CD4-positive, alpha-beta memory T cell (primary cell): ENCODE results near the gene CDC37L1. TPM values are rescaled to one million over a fixed set of nuclear protein-coding genes. Genes with fewer than 3 reads are reported as not detected.

Source experiments
- CTCF ChIA-PET: fragments of 350-600 bp; sonication (Branson Sonifier 250); formaldehyde crosslinking; loops from one replicate; lab custom pipeline; 2021; ENCODE audit warnings: inconsistent platforms; ENCODE audit not compliant: partially characterized antibody; lab: Charles Lee
- POLR2A ChIA-PET: fragments of 350-600 bp; sonication (Branson Sonifier 250); formaldehyde crosslinking; loops from one replicate; lab custom pipeline; 2021; ENCODE audit not compliant: partially characterized antibody; lab: Charles Lee
- DNase-seq, 5 donors: peaks; one replicate each; pipeline versions ENCODE4 v3.0.0 to v3.0.0-alpha.2; 2020 to 2022; ENCODE audit warnings: mixed read lengths in 1 of 5
- H3K27ac ChIP-seq: one replicate; pipeline ENCODE4 v1.7.0; 2013; ENCODE audit warnings: low read depth, low read length
- H3K27me3 ChIP-seq: 2 replicates; pipeline ENCODE4 v1.7.0; 2013; ENCODE audit warnings: mild to moderate bottlenecking, low read length, moderate library complexity; ENCODE audit not compliant: insufficient read depth
- H3K36me3 ChIP-seq: 2 replicates; pipeline ENCODE4 v1.7.0; 2013; ENCODE audit warnings: mild to moderate bottlenecking, low read length, moderate library complexity; ENCODE audit not compliant: insufficient read depth
- H3K4me1 ChIP-seq: 2 replicates; pipeline ENCODE4 v1.7.0; 2013; ENCODE audit warnings: mild to moderate bottlenecking, low read length, moderate library complexity; ENCODE audit not compliant: insufficient read depth
- H3K4me3 ChIP-seq, 2 donors: one replicate each; pipeline ENCODE4 v1.7.0; 2013; ENCODE audit warnings: low read length in 2 of 2, mild to moderate bottlenecking in 1 of 2
- H3K9me3 ChIP-seq, 2 donors: one replicate each; pipeline ENCODE4 v1.7.0; 2013; ENCODE audit warnings: low read length in 2 of 2, control low read depth in 1 of 2; ENCODE audit not compliant: control insufficient read depth in 1 of 2
- H3K27ac Mint-ChIP-seq, 7 donors: one replicate each; pipeline ENCODE4 v1.8.0; 2020 to 2021; ENCODE audit warnings: mixed read lengths in 7 of 7, mild to moderate bottlenecking in 6 of 7, inconsistent platforms in 3 of 7, moderate library complexity in 3 of 7
- H3K27me3 Mint-ChIP-seq, 2 donors: one replicate each; pipeline ENCODE4 v1.8.0; 2020 to 2021; ENCODE audit warnings: mixed read lengths in 2 of 2
- H3K36me3 Mint-ChIP-seq, 2 donors: one replicate each; pipeline ENCODE4 v1.8.0; 2020 to 2021; ENCODE audit warnings: mixed read lengths in 2 of 2, inconsistent platforms in 1 of 2, mild to moderate bottlenecking in 1 of 2
- H3K4me1 Mint-ChIP-seq, 4 donors: one replicate each; pipeline ENCODE4 v1.8.0; 2020 to 2021; ENCODE audit warnings: mixed read lengths in 4 of 4, mild to moderate bottlenecking in 1 of 4
- H3K4me3 Mint-ChIP-seq, 8 donors: one replicate each; pipeline ENCODE4 v1.8.0; 2020 to 2021; ENCODE audit warnings: mixed read lengths in 8 of 8, mild to moderate bottlenecking in 7 of 8, moderate library complexity in 6 of 8, inconsistent platforms in 3 of 8
- H3K9me3 Mint-ChIP-seq, 8 donors: one replicate each; pipeline ENCODE4 v1.8.0; 2020 to 2021; ENCODE audit warnings: mixed read lengths in 8 of 8, mild to moderate bottlenecking in 5 of 8, inconsistent platforms in 3 of 8, moderate library complexity in 1 of 8
- intact Hi-C: fragments of 100-400 bp; cut with micrococcal nuclease; formaldehyde crosslinking; loops from one replicate; pipeline ENCODE4 v1.15.1; 2023
- polyA plus RNA-seq, 2 donors: library from polyadenylated mRNA; unstranded; fragments of 300-500 nt; fragmentation: Illumina TruSeq; gene quantifications; one replicate each; pipeline ENCODE4 v1.2.3, GENCODE V29; 2021
- total RNA-seq, 2 experiments: library from RNA; stranded (reverse); gene quantifications; one replicate each; pipeline ENCODE4 v1.2.3, GENCODE V29; 2021

The CDC37L1 gene
- total and polyA plus RNA-seq, 4 experiments from 2014 or later = 15.8 to 27.8 (median 22.5) TPM

GRCh38 chr9:4661611-4662010 is 17.8 kb upstream of the CDC37L1 start:
- H3K9me3 ChIP-seq = no peaks in the 10 kb centered on the region
- peaks cover 43 to 73% (median 52%) of the 10 kb centered on the region in 4 donors for H3K4me1 Mint-ChIP-seq
- H3K4me3 ChIP-seq = peak overlapping the region; percentile 42 to 83
- peaks cover 51% of the 10 kb centered on the region for H3K4me1 ChIP-seq
- ChIA-PET POLR2A (interaction anchor here (0.6 to 5.5 kb wide), 8 partner anchors 16 to 761 kb away, joined by 3 to 74 read pairs (median 6); partner anchors contain the start of genes AK3, CDC37L1 and RCL1), CTCF (interaction anchor here (0.9 to 2.6 kb wide), 5 partner anchors 13 to 325 kb away, joined by 3 to 13 read pairs (median 5); partner anchors contain the start of gene AK3)
- H3K27ac ChIP-seq = peak overlapping the region; percentile 67
- peaks cover 0 to 10% of the 10 kb centered on the region in 2 donors for H3K36me3 Mint-ChIP-seq
- intact Hi-C loops = loop anchor here (1.0 to 10.0 kb wide), 7 partner anchors 18 to 1343 kb away; partner anchors contain the start of genes AK3, CDC37L1, PLGRKT and RCL1
- H3K27ac Mint-ChIP-seq = peak overlapping the region; percentile 92 to 99 (median 96)
- H3K27me3 Mint-ChIP-seq = no peaks in the 10 kb centered on the region
- no peaks in the 10 kb centered on the region for H3K36me3 ChIP-seq
- H3K4me3 Mint-ChIP-seq = peak overlapping the region; percentile 91 to 99 (median 96)
- no peaks in the 10 kb centered on the region for H3K27me3 ChIP-seq
- H3K9me3 Mint-ChIP-seq = no peaks in the 10 kb centered on the region
- DNase-seq = peak in 2 of 5 donors; percentile 33 to 53

GRCh38 chr9:4662108-4662988 is 17.0 kb upstream of the CDC37L1 start, which contains the start of gene PLPP6:
Gene PLPP6, plus strand, starts transcription at chr9:4662294. Its CDS starts 82 bp downstream, at chr9:4662376.
- CTCF ChIA-PET = interaction anchor here (0.9 to 2.6 kb wide), 6 partner anchors 13 to 324 kb away, joined by 3 to 13 read pairs (median 6); partner anchors contain the start of gene AK3
- H3K27ac ChIP-seq = peak within 1 kb of the TSS; percentile 67
- Mint-ChIP-seq H3K27me3 (no peaks in the 10 kb centered on the region), H3K27ac (peak within 1 kb of the TSS; percentile 95 to 99 (median 96)), H3K9me3 (no peaks in the 10 kb centered on the region), H3K4me1 (peaks cover 47 to 78% (median 59%) of the 10 kb centered on the region in 4 donors), H3K4me3 (peak within 1 kb of the TSS; percentile 91 to 99 (median 96)), H3K36me3 (peaks cover 0 to 10% of the 10 kb centered on the region in 2 donors)
- peaks cover 58% of the 10 kb centered on the region for H3K4me1 ChIP-seq
- H3K4me3 ChIP-seq = peak within 1 kb of the TSS; percentile 42 to 83
- POLR2A ChIA-PET = interaction anchor here (0.6 to 5.5 kb wide), 9 partner anchors 15 to 760 kb away, joined by 3 to 74 read pairs (median 4); partner anchors contain the start of genes AK3, CDC37L1 and RCL1
- DNase-seq = peak; percentile 70 to 86 (median 76)
- intact Hi-C loops = loop anchor here (1.0 to 10.0 kb wide), 7 partner anchors 17 to 1342 kb away; partner anchors contain the start of genes AK3, CDC37L1, PLGRKT and RCL1
- no peaks in the 10 kb centered on the region for H3K27me3 ChIP-seq
- no peaks in the 10 kb centered on the region for H3K36me3 ChIP-seq
- no peaks in the 10 kb centered on the region for H3K9me3 ChIP-seq

GRCh38 chr9:4662989-4663792 is 16.2 kb upstream of the CDC37L1 start:
- no peaks in the 10 kb centered on the region for H3K9me3 Mint-ChIP-seq
- Histone ChIP-seq H3K36me3 (no peaks in the 10 kb centered on the region), H3K27ac (peak overlapping the region; percentile 67), H3K27me3 (no peaks in the 10 kb centered on the region), H3K4me1 (peaks cover 66% of the 10 kb centered on the region), H3K4me3 (peak overlapping the region; percentile 42 to 83), H3K9me3 (no peaks in the 10 kb centered on the region)
- peaks cover 0 to 10% of the 10 kb centered on the region in 2 donors for H3K36me3 Mint-ChIP-seq
- H3K27ac Mint-ChIP-seq = peak overlapping the region; percentile 94 to 98 (median 95)
- DNase-seq = peak; percentile 43 to 61 (median 53)
- CTCF ChIA-PET = interaction anchor here (1.7 to 2.6 kb wide), 3 partner anchors 19 to 77 kb away, joined by 6 to 13 read pairs (median 8); partner anchors contain the start of gene AK3
- H3K4me1 Mint-ChIP-seq = peaks cover 54 to 85% (median 67%) of the 10 kb centered on the region in 4 donors
- peak overlapping the region; percentile 91 to 99 (median 94) for H3K4me3 Mint-ChIP-seq
- no peaks in the 10 kb centered on the region for H3K27me3 Mint-ChIP-seq
- intact Hi-C loops = loop anchor here (1.0 to 10.0 kb wide), 7 partner anchors 16 to 1342 kb away; partner anchors contain the start of genes AK3, CDC37L1, PLGRKT and RCL1
- POLR2A ChIA-PET = interaction anchor here (1.6 to 5.5 kb wide), 5 partner anchors 15 to 1137 kb away, joined by 7 to 74 read pairs (median 14); partner anchors contain the start of genes AK3, CDC37L1 and RFX3

GRCh38 chr9:4663956-4664355 is 15.4 kb upstream of the CDC37L1 start:
- Histone ChIP-seq H3K36me3 (no peaks in the 10 kb centered on the region), H3K27ac (peak overlapping the region; percentile 19), H3K4me3 (no peak overlapping the region), H3K27me3 (no peaks in the 10 kb centered on the region), H3K4me1 (peaks cover 71% of the 10 kb centered on the region), H3K9me3 (no peaks in the 10 kb centered on the region)
- CTCF ChIA-PET = interaction anchor here (2.0 to 3.4 kb wide), 2 partner anchors 15 to 23 kb away, joined by 6 to 13 read pairs; partner anchors contain the start of gene CDC37L1
- Mint-ChIP-seq H3K27ac (peak overlapping the region; percentile 24 to 98 (median 95)), H3K36me3 (peaks cover 0 to 10% of the 10 kb centered on the region in 2 donors), H3K4me3 (peak overlapping the region; percentile 37 to 99 (median 92)), H3K9me3 (no peaks in the 10 kb centered on the region), H3K27me3 (no peaks in the 10 kb centered on the region), H3K4me1 (peaks cover 59 to 90% (median 73%) of the 10 kb centered on the region in 4 donors)
- intact Hi-C loops = loop anchor here (2.0 to 10.0 kb wide), 5 partner anchors 67 to 1341 kb away; partner anchors contain the start of genes PLGRKT, RCL1 and RFX3
- no peak for DNase-seq
- POLR2A ChIA-PET = interaction anchor here (1.0 to 5.5 kb wide), 4 partner anchors 16 to 1138 kb away, joined by 3 to 74 read pairs (median 10); partner anchors contain the start of genes AK3, CDC37L1, JAK2 and RFX3

GRCh38 chr9:4665357-4665756 is 14.0 kb upstream of the CDC37L1 start:
- H3K4me3 Mint-ChIP-seq = peak overlapping the region; percentile 3 to 99 (median 89)
- peak overlapping the region in 6 of 7 donors; percentile 7 to 96 (median 83) for H3K27ac Mint-ChIP-seq

More at GRCh38 chr9:4665357-4665756, 14.0 kb upstream of the CDC37L1 start:
- DNase-seq = no peak
- POLR2A ChIA-PET = interaction anchor here (0.7 to 5.5 kb wide), 12 partner anchors 9 to 1139 kb away, joined by 3 to 74 read pairs (median 5); partner anchors contain the start of genes AK3, CDC37L1, JAK2 and RCL1
- H3K36me3 Mint-ChIP-seq = peaks cover 0 to 10% of the 10 kb centered on the region in 2 donors
- peaks cover 71% of the 10 kb centered on the region for H3K4me1 ChIP-seq
- H3K9me3 ChIP-seq = no peaks in the 10 kb centered on the region
- no peaks in the 10 kb centered on the region for H3K9me3 Mint-ChIP-seq
- intact Hi-C loops = loop anchor here (10.0 kb wide), 1 partner anchor 1339 kb away; a partner anchor contains a TSS
- no peaks in the 10 kb centered on the region for H3K36me3 ChIP-seq
- H3K4me1 Mint-ChIP-seq = peaks cover 59 to 80% (median 72%) of the 10 kb centered on the region in 4 donors
- CTCF ChIA-PET = interaction anchor here (0.8 to 3.4 kb wide), 11 partner anchors 9 to 323 kb away, joined by 3 to 16 read pairs (median 4); partner anchors contain the start of gene CDC37L1
- no peaks in the 10 kb centered on the region for H3K27me3 ChIP-seq
- H3K27me3 Mint-ChIP-seq = no peaks in the 10 kb centered on the region
- no peak overlapping the region for H3K27ac ChIP-seq
- H3K4me3 ChIP-seq = no peak overlapping the region
